ENCODE data around the gene POU6F1.

DNA sequence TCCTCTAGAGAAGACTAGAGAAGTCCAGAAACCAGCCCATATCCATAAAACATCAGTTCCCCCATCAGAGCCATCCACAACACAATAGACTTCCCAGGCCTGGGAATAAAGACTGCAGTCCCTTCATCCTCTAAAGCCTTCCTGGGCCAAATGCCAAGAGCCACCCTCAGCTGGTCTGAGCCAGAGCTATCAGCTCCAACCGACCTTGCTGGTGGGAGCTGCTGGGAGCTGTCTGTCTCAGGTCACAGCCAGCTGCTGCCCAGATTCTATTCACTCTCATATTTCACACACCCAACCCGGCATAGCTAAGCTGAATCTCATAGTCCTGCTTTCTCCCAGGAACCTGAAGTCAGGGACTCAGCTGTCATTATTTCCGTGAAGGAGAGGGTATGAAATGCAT is 34.0 kb downstream of the POU6F1 start:
- TF ChIP-seq, protein P1, sequence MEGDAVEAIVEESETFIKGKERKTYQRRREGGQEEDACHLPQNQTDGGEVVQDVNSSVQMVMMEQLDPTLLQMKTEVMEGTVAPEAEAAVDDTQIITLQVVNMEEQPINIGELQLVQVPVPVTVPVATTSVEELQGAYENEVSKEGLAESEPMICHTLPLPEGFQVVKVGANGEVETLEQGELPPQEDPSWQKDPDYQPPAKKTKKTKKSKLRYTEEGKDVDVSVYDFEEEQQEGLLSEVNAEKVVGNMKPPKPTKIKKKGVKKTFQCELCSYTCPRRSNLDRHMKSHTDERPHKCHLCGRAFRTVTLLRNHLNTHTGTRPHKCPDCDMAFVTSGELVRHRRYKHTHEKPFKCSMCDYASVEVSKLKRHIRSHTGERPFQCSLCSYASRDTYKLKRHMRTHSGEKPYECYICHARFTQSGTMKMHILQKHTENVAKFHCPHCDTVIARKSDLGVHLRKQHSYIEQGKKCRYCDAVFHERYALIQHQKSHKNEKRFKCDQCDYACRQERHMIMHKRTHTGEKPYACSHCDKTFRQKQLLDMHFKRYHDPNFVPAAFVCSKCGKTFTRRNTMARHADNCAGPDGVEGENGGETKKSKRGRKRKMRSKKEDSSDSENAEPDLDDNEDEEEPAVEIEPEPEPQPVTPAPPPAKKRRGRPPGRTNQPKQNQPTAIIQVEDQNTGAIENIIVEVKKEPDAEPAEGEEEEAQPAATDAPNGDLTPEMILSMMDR (tag by site-specific recombination; IDR thresholded peaks at IDR 0.05), result no peak
- TF ChIP-seq ZNF623 (tag by site-specific recombination; IDR thresholded peaks at IDR 0.05) (no peak), ZNF350 (tag by site-specific recombination; IDR thresholded peaks at IDR 0.05) (no peak), ZNF394 (tag by site-specific recombination; IDR thresholded peaks at IDR 0.05; ENCODE audit: borderline replicate concordance) (no peak)
- TF ChIP-seq, protein P2, sequence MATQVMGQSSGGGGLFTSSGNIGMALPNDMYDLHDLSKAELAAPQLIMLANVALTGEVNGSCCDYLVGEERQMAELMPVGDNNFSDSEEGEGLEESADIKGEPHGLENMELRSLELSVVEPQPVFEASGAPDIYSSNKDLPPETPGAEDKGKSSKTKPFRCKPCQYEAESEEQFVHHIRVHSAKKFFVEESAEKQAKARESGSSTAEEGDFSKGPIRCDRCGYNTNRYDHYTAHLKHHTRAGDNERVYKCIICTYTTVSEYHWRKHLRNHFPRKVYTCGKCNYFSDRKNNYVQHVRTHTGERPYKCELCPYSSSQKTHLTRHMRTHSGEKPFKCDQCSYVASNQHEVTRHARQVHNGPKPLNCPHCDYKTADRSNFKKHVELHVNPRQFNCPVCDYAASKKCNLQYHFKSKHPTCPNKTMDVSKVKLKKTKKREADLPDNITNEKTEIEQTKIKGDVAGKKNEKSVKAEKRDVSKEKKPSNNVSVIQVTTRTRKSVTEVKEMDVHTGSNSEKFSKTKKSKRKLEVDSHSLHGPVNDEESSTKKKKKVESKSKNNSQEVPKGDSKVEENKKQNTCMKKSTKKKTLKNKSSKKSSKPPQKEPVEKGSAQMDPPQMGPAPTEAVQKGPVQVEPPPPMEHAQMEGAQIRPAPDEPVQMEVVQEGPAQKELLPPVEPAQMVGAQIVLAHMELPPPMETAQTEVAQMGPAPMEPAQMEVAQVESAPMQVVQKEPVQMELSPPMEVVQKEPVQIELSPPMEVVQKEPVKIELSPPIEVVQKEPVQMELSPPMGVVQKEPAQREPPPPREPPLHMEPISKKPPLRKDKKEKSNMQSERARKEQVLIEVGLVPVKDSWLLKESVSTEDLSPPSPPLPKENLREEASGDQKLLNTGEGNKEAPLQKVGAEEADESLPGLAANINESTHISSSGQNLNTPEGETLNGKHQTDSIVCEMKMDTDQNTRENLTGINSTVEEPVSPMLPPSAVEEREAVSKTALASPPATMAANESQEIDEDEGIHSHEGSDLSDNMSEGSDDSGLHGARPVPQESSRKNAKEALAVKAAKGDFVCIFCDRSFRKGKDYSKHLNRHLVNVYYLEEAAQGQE (tag by site-specific recombination; IDR thresholded peaks at IDR 0.05), result no peak
- TF ChIP-seq, protein P3, sequence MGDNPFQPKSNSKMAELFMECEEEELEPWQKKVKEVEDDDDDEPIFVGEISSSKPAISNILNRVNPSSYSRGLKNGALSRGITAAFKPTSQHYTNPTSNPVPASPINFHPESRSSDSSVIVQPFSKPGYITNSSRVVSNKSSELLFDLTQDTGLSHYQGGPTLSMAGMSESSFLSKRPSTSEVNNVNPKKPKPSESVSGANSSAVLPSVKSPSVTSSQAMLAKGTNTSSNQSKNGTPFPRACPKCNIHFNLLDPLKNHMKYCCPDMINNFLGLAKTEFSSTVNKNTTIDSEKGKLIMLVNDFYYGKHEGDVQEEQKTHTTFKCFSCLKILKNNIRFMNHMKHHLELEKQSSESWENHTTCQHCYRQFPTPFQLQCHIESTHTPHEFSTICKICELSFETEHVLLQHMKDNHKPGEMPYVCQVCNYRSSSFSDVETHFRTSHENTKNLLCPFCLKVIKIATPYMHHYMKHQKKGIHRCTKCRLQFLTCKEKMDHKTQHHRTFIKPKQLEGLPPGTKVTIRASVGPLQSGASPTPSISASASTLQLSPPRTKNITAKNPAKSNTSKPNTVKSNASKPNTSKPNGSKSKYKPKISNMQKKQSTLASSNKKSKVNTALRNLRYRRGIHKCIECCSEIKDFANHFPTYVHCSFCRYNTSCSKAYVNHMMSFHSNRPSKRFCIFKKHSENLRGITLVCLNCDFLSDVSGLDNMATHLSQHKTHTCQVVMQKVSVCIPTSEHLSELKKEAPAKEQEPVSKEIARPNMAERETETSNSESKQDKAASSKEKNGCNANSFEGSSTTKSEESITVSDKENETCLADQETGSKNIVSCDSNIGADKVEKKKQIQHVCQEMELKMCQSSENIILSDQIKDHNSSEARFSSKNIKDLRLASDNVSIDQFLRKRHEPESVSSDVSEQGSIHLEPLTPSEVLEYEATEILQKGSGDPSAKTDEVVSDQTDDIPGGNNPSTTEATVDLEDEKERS (tag by site-specific recombination; IDR thresholded peaks at IDR 0.05), result no peak
- TF ChIP-seq, protein P4, sequence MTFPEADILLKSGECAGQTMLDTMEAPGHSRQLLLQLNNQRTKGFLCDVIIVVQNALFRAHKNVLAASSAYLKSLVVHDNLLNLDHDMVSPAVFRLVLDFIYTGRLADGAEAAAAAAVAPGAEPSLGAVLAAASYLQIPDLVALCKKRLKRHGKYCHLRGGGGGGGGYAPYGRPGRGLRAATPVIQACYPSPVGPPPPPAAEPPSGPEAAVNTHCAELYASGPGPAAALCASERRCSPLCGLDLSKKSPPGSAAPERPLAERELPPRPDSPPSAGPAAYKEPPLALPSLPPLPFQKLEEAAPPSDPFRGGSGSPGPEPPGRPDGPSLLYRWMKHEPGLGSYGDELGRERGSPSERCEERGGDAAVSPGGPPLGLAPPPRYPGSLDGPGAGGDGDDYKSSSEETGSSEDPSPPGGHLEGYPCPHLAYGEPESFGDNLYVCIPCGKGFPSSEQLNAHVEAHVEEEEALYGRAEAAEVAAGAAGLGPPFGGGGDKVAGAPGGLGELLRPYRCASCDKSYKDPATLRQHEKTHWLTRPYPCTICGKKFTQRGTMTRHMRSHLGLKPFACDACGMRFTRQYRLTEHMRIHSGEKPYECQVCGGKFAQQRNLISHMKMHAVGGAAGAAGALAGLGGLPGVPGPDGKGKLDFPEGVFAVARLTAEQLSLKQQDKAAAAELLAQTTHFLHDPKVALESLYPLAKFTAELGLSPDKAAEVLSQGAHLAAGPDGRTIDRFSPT (tag by site-specific recombination; IDR thresholded peaks at IDR 0.05), result no peak

Data from HEK293 (cell line).